ENCODE results near the gene VPS13D. TPM values are rescaled to one million over a fixed set of nuclear protein-coding genes. Genes with fewer than 3 reads are reported as not detected.

VPS13D gene
- total RNA-seq, 1 donor from 2014 or later = 25.8 TPM

DNA sequence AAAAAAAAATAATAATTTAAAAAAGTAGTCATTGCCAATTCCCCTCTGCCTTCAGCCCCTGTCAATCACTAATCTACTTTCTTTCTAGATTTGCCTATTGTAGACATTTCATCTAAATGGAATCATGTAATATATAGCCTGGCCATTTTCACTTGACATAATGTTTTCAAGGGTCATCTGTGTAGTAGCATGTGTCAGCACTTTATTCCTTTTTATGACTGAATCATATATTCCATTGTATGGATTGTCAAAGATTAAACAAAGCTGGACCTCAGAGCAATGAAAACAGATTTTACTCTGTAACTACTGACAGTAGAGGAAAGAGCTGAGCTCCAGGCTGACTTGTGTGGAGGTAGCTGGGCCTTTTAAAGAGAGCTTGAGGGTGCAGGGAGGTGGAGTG lies 15.9 kb downstream of the VPS13D start:
- H3K36me3 ChIP-seq (ENCODE audit: control insufficient read depth, insufficient read depth, low read length) = peaks cover 27% of the 10 kb centered on the region
- no peak for TF ChIP-seq CTCF (IDR thresholded peaks at IDR 0.05; ENCODE audit: insufficient read depth, low read length, severe bottlenecking)
- no peak for FAIRE-seq

DNA sequence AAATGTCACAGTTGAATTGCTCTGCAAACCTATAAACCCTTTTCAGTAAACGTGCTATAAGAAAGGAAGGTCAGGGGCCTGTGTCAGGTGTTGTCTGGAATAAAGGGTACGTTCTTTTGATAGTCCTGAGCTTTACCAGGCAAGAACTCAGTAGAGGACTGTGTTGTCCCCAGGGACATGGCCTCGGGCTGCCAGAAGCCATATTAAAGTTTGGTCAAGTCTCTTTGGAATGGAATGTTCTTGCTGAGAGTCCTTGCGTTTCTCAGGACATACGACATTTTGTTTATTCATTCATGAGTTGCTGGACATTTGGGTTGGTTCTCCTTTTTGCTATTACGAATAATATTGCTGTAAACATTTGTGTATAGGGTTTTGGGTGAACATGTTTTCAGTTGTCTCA lies 16.8 kb downstream of the VPS13D start:
- no peak overlapping the region for H3K4me3 ChIP-seq (ENCODE audit: low read depth, low read length)
- H3K27me3 ChIP-seq (ENCODE audit: control insufficient read depth, insufficient read depth, low read length) = no peaks in the 10 kb centered on the region
- TF ChIP-seq CTCF (IDR thresholded peaks at IDR 0.05; ENCODE audit: insufficient read depth, low read length, severe bottlenecking) = no peak
- no peak for DNase-seq (ENCODE audit: low read depth)
- H3K36me3 ChIP-seq (ENCODE audit: control insufficient read depth, insufficient read depth, low read length) = peaks cover 28% of the 10 kb centered on the region
- FAIRE-seq = no peak

More for the DNA sequence above, 15.9 kb downstream of the VPS13D start:
- Histone ChIP-seq H3K27me3 (ENCODE audit: control insufficient read depth, insufficient read depth, low read length) (no peaks in the 10 kb centered on the region), H3K4me3 (ENCODE audit: low read depth, low read length) (no peak overlapping the region)
- no peak for DNase-seq (ENCODE audit: low read depth)

- FAIRE-seq (no peak), DNase-seq (ENCODE audit: low read depth) (no peak)
- H3K36me3 ChIP-seq (ENCODE audit: control insufficient read depth, insufficient read depth, low read length) = peaks cover 27% of the 10 kb centered on the region
- H3K4me3 ChIP-seq (ENCODE audit: low read depth, low read length) = no peak overlapping the region
- H3K27me3 ChIP-seq (ENCODE audit: control insufficient read depth, insufficient read depth, low read length) = no peaks in the 10 kb centered on the region
- no peak for TF ChIP-seq CTCF (IDR thresholded peaks at IDR 0.05; ENCODE audit: insufficient read depth, low read length, severe bottlenecking)
These were observed 19.4 kb downstream of the VPS13D start for GRCh38 chr1:12249181-12249580.

DNA sequence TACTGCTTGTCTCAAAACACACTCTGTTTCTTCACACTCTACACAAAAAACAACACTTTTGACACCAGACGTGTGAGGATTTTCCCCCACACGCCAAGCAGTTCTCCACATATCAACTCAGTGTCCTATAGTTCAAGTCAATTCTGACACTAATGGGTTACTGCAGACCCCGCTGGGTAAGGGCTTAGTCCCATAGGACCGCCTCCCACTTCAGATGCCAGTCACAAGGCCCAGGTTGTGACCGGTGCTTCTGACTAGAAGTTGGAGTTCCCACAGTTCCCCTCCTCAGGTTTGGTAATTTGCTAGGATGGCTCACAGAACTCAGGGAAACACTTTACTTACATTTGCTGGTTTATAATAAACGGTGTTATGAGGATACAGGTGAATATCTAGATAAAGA lies 19.9 kb downstream of the VPS13D start:
- no peak for DNase-seq (ENCODE audit: low read depth)

DNA sequence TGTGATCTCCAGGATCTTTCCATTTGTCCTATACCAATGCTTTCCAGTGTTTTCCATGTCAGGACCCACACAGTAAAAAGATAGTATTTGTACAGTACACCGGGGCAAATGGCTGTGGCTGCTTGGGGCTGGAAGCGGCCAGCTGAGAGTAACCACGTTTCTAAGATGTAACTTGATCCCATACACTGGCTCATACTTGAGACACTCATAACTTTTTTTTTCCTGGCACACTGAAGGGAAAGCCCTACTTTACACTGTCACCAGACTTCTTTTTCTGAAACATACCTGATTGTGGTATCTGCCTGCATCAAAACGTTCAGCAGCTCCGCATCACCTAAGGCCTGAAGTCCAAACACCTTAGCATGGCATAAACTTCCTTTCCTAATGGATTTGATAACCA lies 21.6 kb downstream of the VPS13D start:
- FAIRE-seq = no peak
- DNase-seq (ENCODE audit: low read depth) = no peak
- H3K27me3 ChIP-seq (ENCODE audit: control insufficient read depth, insufficient read depth, low read length) = no peaks in the 10 kb centered on the region
- peaks cover 22% of the 10 kb centered on the region for H3K36me3 ChIP-seq (ENCODE audit: control insufficient read depth, insufficient read depth, low read length)
- no peak for TF ChIP-seq CTCF (IDR thresholded peaks at IDR 0.05; ENCODE audit: insufficient read depth, low read length, severe bottlenecking)
- no peak overlapping the region for H3K4me3 ChIP-seq (ENCODE audit: low read depth, low read length)

More for the DNA sequence above, 19.9 kb downstream of the VPS13D start:
- Histone ChIP-seq H3K36me3 (ENCODE audit: control insufficient read depth, insufficient read depth, low read length) (peaks cover 24% of the 10 kb centered on the region), H3K4me3 (ENCODE audit: low read depth, low read length) (no peak overlapping the region), H3K27me3 (ENCODE audit: control insufficient read depth, insufficient read depth, low read length) (no peaks in the 10 kb centered on the region)
- TF ChIP-seq CTCF (IDR thresholded peaks at IDR 0.05; ENCODE audit: insufficient read depth, low read length, severe bottlenecking) = no peak
- FAIRE-seq = no peak

DNA sequence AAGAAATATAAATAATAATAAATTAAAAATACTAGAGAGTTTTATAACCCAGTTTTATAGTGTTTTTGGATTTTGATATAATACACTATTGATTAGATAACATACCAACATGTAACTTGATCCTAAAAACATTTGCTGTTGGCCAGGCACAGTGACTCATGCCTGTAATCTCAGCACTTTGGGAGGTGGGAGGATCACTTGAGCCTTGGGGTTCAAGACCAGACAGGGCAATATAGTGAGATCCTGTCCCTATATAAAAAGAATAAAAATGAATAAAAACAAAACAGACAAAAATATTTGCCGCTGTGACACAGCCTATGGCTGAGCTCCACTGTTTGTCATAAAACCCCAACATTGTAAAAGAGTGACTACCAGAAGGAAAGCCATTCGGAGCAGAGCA lies 26.1 kb downstream of the VPS13D start:
- TF ChIP-seq CTCF (IDR thresholded peaks at IDR 0.05; ENCODE audit: insufficient read depth, low read length, severe bottlenecking) = no peak
- peaks cover 23% of the 10 kb centered on the region for H3K36me3 ChIP-seq (ENCODE audit: control insufficient read depth, insufficient read depth, low read length)
- DNase-seq (ENCODE audit: low read depth) (no peak), FAIRE-seq (no peak)
- H3K4me3 ChIP-seq (ENCODE audit: low read depth, low read length) = no peak overlapping the region
- no peaks in the 10 kb centered on the region for H3K27me3 ChIP-seq (ENCODE audit: control insufficient read depth, insufficient read depth, low read length)

All from bronchial epithelial cell (primary cell).